ENCODE measurements around the gene ME2.
"Not testable (repeated sequence)": the region's sequence is repeated elsewhere in the genome, so short reads cannot be mapped to it uniquely, and the experiment has no call there.

The ME2 gene

GRCh38 chr18:50878345-50879301, at the start of gene ME2:
TSS of gene ME2 (plus strand) at chr18:50879118. CDS start at chr18:50895821, 16,703 bp downstream.
- peak; percentile 96 for DNase-seq

- no peak for DNase-seq
These were observed 49.3 kb upstream of the ME2 start for GRCh38 chr18:50829644-50830043.

- DNase-seq, result no peak
These were observed 48.4 kb upstream of the ME2 start for GRCh38 chr18:50830544-50830943.

GRCh38 chr18:50832754-50833153, 46.2 kb upstream of the ME2 start:
- DNase-seq, result no peak

- DNase-seq, result not testable (repeated sequence)
These were observed 45.4 kb upstream of the ME2 start for GRCh38 chr18:50833496-50833895.

GRCh38 chr18:50836521-50836957, 42.4 kb upstream of the ME2 start:
- no peak for DNase-seq

GRCh38 chr18:50839341-50839740, 39.6 kb upstream of the ME2 start:
- no peak for DNase-seq

GRCh38 chr18:50839996-50840395, 38.9 kb upstream of the ME2 start:
- no peak for DNase-seq

GRCh38 chr18:50842846-50843245, 36.1 kb upstream of the ME2 start:
- no peak for DNase-seq

- DNase-seq, result no peak
These were observed 34.4 kb upstream of the ME2 start for GRCh38 chr18:50844554-50844953.

- no peak for DNase-seq
These were observed 34.0 kb upstream of the ME2 start for GRCh38 chr18:50844960-50845359.

GRCh38 chr18:50847192-50847591, 31.7 kb upstream of the ME2 start:
- no peak for DNase-seq

GRCh38 chr18:50848061-50848551, 30.8 kb upstream of the ME2 start:
- DNase-seq, result no peak

GRCh38 chr18:50848991-50849390, 29.9 kb upstream of the ME2 start:
- no peak for DNase-seq

GRCh38 chr18:50849419-50849821, 29.5 kb upstream of the ME2 start:
- DNase-seq, result no peak

GRCh38 chr18:50850307-50851065, 28.4 kb upstream of the ME2 start:
- DNase-seq, result no peak

- DNase-seq, result no peak
These were observed 25.1 kb upstream of the ME2 start for GRCh38 chr18:50853863-50854271.

GRCh38 chr18:50855976-50856757, 22.8 kb upstream of the ME2 start:
- no peak for DNase-seq

GRCh38 chr18:50857166-50857565, 21.8 kb upstream of the ME2 start:
- DNase-seq, result not testable (repeated sequence)

- no peak for DNase-seq
These were observed 21.2 kb upstream of the ME2 start for GRCh38 chr18:50857694-50858093.

- no peak for DNase-seq
These were observed 18.9 kb upstream of the ME2 start for GRCh38 chr18:50859793-50860555.

- DNase-seq, result no peak
These were observed 17.3 kb upstream of the ME2 start for GRCh38 chr18:50861617-50862016.

Measured in right forelimb (tissue), 1 donor.